Mucosa of stomach (tissue), 1 donor: ENCODE measurements around the gene IWS1.

Experiments used
- H3K27me3 ChIP-seq: one replicate; pipeline ENCODE4 v1.7.0; 2013; ENCODE audit warnings: mild to moderate bottlenecking, low read length; ENCODE audit not compliant: control insufficient read depth, insufficient read depth
- H3K36me3 ChIP-seq: one replicate; pipeline ENCODE4 v1.7.0; 2013; ENCODE audit warnings: low read length; ENCODE audit not compliant: control insufficient read depth, insufficient read depth
- H3K4me1 ChIP-seq: one replicate; pipeline ENCODE4 v1.7.0; 2013; ENCODE audit warnings: mild to moderate bottlenecking, low read length; ENCODE audit not compliant: control insufficient read depth, insufficient read depth
- H3K4me3 ChIP-seq: one replicate; pipeline ENCODE4 v1.7.0; 2013; ENCODE audit warnings: low read length
- H3K9ac ChIP-seq: one replicate; pipeline ENCODE4 v1.7.0; 2013; ENCODE audit warnings: mild to moderate bottlenecking, low read length, moderate library complexity
- H3K9me3 ChIP-seq: one replicate; pipeline ENCODE4 v1.7.0; 2013; ENCODE audit warnings: mild to moderate bottlenecking, low read length, moderate library complexity; ENCODE audit not compliant: control insufficient read depth
- donor health status: Pancreatic carcinoma.

The IWS1 gene

DNA sequence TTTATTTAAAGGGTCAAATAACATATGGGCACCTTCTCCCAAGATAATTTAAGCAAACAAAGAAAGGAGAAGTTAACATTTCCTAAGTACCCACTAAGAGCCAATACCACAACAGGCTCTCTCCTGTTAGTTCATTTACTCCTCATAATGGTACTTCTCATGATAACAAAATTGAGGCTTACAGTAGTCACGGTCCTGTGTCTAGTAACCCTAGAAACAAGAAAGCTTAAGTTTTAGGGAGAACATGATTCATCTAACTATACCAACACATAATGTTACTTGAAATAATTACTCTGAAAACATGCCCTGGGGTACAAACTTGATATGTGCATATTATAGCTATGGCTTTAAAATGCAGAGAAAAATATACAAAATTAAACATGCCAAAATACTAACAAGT, 19.8 kb downstream of the IWS1 start:
- Histone ChIP-seq H3K27me3 (no peaks in the 10 kb centered on the region), H3K9me3 (no peaks in the 10 kb centered on the region), H3K9ac (no peak overlapping the region), H3K4me1 (no peaks in the 10 kb centered on the region), H3K36me3 (peaks cover 16% of the 10 kb centered on the region), H3K4me3 (no peak overlapping the region)

DNA sequence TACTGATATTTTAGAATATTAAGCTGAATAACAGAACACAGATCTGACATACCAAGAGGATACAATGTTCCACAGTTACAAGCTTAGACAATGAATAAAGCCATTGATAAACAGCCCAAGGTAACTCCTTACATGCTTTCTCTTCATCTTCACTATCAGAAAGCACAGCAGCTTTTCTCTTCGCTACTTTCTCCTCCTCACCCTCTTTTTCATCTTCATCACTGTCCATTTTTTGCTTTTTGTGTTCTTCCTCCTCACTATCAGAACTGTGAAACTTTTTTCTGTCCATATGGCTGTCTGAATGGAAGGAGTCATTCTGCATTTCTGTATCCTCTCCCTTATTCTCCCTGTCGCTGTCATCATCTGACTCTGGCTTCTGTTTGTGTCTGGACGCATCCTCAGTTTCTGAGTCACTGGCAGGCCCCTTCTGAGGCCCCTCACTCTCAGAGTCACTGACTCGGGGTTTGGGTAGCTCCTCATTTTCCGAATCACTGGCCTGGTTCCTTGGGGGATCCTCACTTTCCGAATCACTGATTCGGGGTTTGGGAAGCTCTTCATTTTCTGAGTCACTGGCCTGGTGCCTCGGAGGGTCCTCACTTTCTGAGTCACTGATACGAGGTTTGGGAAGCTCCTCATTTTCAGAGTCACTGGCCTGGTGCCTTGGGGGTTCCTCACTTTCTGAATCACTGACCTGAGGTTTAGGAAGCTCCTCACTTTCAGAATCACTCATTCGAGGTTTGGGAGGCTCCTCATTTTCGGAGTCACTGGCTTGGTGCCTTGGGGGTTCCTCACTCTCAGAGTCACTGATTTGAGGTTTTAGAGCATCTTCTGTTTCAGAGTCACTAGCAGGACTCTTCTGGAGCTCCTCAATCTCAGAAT, 21.5 kb downstream of the IWS1 start:
- H3K4me1 ChIP-seq = no peaks in the 10 kb centered on the region
- H3K9me3 ChIP-seq = no peaks in the 10 kb centered on the region
- H3K4me3 ChIP-seq = no peak overlapping the region
- H3K36me3 ChIP-seq = peaks cover 16% of the 10 kb centered on the region
- H3K9ac ChIP-seq = no peak overlapping the region
- H3K27me3 ChIP-seq = no peaks in the 10 kb centered on the region

DNA sequence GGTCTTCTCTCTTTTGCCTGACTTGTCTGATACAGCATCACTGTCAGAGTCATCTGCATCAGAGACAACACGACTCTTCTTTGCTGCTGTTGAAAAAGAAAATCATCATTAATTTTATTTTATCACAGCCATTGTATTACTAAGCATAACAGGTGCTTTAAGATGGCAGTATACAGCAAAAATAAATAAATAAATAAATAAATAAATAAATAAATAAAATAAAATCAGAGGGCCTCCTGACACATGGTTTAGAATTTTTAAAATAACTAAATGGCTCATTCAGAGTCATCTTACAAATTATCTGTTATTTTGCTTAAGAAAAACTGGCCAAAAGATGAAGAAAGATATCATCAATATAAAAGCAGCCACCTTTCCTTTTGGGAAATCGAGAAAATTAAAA, 22.8 kb downstream of the IWS1 start:
- no peaks in the 10 kb centered on the region for H3K9me3 ChIP-seq
- no peaks in the 10 kb centered on the region for H3K27me3 ChIP-seq
- no peak overlapping the region for H3K9ac ChIP-seq
- peaks cover 16% of the 10 kb centered on the region for H3K36me3 ChIP-seq
- H3K4me1 ChIP-seq = no peaks in the 10 kb centered on the region
- H3K4me3 ChIP-seq = no peak overlapping the region

DNA sequence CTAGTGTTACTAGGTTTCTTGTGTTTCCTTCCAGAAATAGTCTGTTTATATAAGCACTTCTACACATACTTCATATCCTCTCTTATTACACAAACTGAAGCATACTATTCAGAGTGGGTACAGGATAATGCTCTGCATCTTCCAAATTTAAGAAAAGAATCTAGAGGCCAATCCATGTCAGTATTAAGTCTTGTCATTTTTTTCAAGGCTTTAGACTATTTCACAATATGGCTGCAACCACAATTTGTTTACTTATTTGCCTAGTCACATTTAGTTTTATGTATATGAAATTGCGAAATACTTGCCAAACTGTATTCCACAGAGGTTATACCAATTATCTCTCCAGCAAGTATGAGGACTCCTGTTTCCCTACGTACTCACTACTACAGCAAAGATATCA, 27.9 kb downstream of the IWS1 start:
- H3K9ac ChIP-seq = no peak overlapping the region
- no peak overlapping the region for H3K4me3 ChIP-seq
- H3K4me1 ChIP-seq = no peaks in the 10 kb centered on the region
- no peaks in the 10 kb centered on the region for H3K9me3 ChIP-seq
- no peaks in the 10 kb centered on the region for H3K27me3 ChIP-seq
- H3K36me3 ChIP-seq = peaks cover 6% of the 10 kb centered on the region

DNA sequence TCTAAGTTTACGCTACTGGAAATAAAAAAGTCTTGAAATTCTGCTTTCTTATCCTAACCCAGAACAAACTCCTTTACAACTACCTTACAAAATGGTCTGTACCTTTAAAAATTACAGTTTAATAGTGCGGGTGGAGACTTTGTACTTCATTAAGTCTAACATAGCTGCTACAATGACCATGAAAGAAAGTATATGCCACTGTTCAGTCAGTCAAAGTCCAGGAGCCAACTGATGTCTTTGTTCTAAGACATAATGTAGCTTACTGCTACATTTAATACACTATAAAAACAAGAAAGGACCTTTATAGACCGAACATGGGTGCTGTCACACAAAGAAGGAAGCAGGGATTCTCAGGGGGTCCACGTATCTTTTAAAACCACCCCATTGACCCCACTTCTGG, 36.0 kb downstream of the IWS1 start:
- H3K4me1 ChIP-seq = no peaks in the 10 kb centered on the region
- peaks cover 11% of the 10 kb centered on the region for H3K36me3 ChIP-seq
- no peaks in the 10 kb centered on the region for H3K9me3 ChIP-seq
- H3K27me3 ChIP-seq = no peaks in the 10 kb centered on the region
- no peak overlapping the region for H3K4me3 ChIP-seq
- no peak overlapping the region for H3K9ac ChIP-seq

DNA sequence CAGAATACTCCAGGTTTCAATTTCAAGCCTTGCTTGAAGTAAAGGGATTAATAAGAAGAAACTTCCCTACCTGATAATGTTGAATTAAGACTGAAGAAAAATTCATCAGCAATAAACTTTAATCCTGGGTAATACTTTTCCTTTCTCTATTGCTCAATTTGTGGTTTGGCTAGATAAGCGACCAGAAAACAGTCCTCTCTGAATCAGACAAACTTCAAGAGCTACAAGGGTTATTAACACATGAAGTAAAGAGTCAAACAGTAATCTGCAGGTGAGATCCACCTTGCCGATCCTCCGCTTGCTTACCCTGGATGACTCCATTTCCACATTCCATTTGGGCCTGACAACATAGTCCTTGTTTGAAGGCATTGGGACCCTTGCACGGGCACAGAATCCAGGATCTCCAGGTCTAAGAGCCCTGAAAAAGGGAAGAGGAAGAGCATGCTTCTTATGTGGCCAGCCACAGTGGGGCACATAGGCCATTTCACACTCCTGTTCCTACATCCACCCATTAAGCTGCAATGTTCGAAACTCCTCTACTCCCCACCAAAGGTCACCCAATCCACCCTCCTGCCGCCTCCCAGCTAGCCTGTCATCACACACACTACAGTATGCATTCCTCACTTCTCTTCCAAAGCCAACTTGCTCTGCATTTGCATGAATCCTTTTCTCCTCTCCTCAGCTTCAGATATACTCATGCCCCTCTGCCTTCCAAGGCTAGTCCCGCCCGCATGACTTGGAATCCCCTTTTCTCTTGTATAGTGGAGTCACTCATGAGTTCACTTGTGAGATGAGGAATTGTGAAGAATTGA, 39.8 kb downstream of the IWS1 start:
- Histone ChIP-seq H3K9me3 (no peaks in the 10 kb centered on the region), H3K4me1 (no peaks in the 10 kb centered on the region), H3K4me3 (no peak overlapping the region), H3K36me3 (peaks cover 18% of the 10 kb centered on the region), H3K27me3 (no peaks in the 10 kb centered on the region), H3K9ac (no peak overlapping the region)

DNA sequence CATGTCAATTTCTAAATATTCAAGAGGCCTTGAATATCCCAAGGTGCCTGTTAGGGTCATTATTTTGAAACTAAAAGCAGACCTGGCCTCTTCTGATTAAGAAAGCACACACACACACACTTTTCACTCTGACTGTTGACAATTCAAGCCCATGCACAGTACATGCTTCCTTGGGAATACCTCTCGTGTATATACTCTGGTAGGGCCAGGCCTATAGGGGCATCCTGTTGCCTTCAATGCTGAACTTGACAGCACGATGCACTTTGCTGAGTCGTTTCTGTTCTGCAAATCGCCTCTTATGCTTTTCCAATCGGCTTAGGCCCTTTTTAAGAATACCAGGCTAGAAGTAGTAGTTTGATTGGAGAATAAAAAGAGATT, 40.6 kb downstream of the IWS1 start:
- no peaks in the 10 kb centered on the region for H3K27me3 ChIP-seq
- H3K9ac ChIP-seq = no peak overlapping the region
- H3K4me1 ChIP-seq = no peaks in the 10 kb centered on the region
- H3K9me3 ChIP-seq = no peaks in the 10 kb centered on the region
- H3K4me3 ChIP-seq = no peak overlapping the region
- H3K36me3 ChIP-seq = peaks cover 18% of the 10 kb centered on the region

DNA sequence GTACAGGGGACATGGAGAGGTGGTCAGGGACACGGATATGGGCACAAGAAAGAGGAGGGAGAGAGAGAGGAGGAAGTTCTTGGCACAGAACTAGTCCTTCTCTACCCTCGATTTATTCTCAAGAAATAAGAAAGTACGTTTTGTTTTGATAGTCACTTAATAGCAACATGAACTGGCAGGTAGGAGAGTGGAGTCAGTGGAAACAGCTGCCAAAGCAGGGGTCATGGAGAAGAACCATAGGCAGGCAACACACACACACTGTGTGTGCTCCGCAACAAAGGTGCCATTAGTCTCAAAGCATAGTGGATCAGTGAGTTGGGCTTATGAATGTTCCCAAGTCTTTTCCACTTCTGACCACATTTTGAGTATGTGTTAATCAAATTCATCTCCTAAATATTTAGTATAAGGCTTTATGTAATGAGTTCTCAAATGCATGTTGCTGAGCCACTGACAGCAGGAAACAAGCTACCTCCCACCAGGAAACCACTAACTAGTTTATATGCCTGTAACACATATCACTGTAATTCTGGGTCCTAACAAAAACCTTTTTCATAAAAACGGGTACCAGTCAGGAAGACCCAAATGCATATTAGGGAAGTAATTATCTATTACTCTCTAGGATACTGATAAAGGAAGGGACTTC, 41.1 kb downstream of the IWS1 start:
- peaks cover 18% of the 10 kb centered on the region for H3K36me3 ChIP-seq

DNA sequence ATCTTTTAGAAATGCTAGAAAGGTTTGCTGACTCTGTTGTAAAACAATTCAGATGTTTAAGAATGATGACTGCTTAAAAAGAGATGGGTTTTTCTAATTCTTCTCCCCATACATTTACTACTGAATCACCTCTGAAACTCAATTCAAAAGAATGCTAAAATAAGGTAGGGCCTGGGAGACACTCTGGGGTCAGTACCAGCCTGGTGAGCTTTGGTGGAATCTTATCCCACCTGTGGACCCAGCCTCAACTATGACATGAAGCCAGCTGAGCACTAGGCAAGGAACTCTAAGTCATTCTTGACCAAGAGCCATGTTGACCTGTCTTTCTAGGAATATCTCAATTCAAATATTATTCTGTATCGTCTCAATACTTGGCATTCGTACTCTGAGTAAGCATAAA, 44.3 kb downstream of the IWS1 start:
- Histone ChIP-seq H3K4me1 (no peaks in the 10 kb centered on the region), H3K36me3 (peaks cover 13% of the 10 kb centered on the region), H3K4me3 (no peak overlapping the region), H3K27me3 (no peaks in the 10 kb centered on the region), H3K9ac (no peak overlapping the region), H3K9me3 (no peaks in the 10 kb centered on the region)

More for the DNA sequence above, 41.1 kb downstream of the IWS1 start:
- Histone ChIP-seq H3K27me3 (no peaks in the 10 kb centered on the region), H3K9ac (no peak overlapping the region), H3K4me3 (no peak overlapping the region), H3K4me1 (no peaks in the 10 kb centered on the region), H3K9me3 (no peaks in the 10 kb centered on the region)

DNA sequence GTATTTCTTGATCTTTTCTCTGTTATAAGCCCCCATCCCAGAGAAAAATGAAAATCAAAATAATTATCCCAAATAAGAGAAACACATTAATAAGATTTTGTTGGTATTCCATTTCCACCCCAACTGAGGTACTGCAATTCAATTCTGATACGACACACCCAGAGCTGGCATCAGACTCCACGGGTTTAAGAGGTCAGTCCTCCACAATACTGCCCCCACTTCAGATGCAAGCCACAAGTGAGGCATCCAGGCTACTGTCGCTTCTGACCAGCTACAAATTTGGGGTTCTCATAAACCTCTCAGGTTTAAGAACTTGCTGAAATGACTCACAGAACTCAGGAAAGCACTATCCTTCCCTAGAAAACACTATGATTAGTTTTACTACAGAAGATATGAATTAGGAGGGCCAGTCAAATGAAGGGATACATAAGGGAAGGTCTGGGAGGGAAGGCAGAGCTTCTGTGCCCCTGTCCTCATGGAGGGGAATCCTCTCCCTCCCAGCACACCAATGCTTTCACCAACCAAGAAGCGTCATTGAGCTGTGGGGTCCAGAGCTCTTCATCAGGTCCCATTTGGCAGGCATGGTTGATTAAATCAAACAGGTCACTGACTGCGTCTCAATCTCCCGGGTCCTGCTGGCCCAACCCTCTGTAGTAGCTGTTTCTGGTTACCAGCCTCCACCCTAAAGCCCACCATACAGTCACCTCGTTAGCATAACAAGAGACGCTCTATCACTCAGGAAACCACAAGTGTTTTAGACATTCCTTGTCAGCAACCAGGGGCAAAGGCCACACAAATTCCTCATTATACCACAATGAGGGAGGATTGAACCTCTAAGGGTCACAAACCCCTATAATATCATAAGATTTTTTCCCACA, 46.2 kb downstream of the IWS1 start:
- Histone ChIP-seq H3K9ac (no peak overlapping the region), H3K4me1 (no peaks in the 10 kb centered on the region), H3K9me3 (no peaks in the 10 kb centered on the region), H3K27me3 (no peaks in the 10 kb centered on the region), H3K36me3 (peaks cover 5% of the 10 kb centered on the region), H3K4me3 (no peak overlapping the region)

DNA sequence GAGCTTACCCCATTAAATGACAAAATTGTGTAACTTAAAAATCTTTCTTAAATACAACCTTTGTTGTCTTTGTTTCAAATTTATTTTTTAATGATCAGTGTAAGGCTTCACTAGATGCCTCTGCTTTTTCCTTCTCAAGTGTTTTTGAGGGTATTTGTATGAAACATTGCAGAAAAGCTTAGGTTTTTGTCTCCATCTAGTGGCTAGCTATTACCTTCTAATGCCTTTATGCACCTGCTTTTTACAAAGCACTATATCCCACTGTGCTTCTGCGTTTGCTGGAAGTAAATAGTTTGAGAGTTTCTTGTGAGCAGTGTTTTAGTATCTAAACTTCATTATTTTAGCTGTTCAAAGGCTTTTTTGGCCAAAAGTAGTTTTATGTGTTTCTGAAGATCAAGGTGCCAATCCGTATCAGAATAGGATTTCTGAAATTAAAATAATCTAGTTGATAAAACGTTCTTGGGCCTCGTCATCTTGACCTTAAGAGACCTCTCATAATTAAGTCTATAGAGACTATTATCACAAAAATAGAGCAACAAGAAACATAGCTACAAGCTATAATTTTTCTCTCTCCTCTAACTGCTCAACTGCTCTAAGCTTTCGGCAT, 47.0 kb downstream of the IWS1 start:
- H3K9ac ChIP-seq = no peak overlapping the region
- no peaks in the 10 kb centered on the region for H3K9me3 ChIP-seq
- H3K4me1 ChIP-seq = no peaks in the 10 kb centered on the region
- no peaks in the 10 kb centered on the region for H3K27me3 ChIP-seq
- H3K36me3 ChIP-seq = peaks cover 4% of the 10 kb centered on the region
- no peak overlapping the region for H3K4me3 ChIP-seq
